NCI-H2107 (cell line): ENCODE data around the gene FAM53B.

Source experiments
- DNase-seq: peaks from one replicate; lab custom pipeline; 2025; lab: John Stamatoyannopoulos, UW

FAM53B gene

DNA sequence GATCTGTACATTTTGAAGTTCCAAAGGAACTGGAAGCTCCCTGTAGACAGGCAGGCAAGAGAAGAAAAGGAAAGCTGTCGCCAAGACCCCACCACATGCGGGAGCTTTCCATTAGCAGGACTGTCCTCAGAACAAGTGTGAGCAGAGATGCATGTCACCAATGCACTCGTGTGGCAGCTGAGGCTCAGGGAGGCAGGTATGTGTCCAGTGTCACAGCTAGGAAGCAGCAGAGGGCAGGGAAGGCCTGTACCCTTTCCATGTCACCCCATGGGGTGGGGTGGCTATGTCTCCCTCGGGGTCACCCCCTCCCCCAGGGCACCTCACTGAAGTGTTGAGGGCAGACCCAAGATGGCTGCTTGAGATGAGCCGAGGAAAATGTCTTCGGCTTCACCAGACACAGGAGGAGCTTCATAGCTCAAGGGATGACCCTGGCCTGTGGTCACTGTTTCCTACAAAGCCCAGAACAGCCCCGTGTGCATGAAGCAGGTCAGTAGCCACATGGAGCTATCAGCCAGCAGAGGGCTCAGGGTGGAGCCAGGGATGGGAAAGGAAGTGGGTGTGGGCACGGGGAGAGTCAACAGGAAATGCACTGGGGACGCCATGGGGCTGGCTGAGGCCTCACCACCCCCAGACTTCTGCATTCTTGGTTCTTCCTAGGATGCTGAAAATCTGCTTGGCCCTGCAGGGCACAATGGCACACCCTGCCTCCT is 96.6 kb downstream of the FAM53B start:
- DNase-seq = no peak

GRCh38 chr10:124646483-124647352 is 97.5 kb downstream of the FAM53B start:
- no peak for DNase-seq

DNA sequence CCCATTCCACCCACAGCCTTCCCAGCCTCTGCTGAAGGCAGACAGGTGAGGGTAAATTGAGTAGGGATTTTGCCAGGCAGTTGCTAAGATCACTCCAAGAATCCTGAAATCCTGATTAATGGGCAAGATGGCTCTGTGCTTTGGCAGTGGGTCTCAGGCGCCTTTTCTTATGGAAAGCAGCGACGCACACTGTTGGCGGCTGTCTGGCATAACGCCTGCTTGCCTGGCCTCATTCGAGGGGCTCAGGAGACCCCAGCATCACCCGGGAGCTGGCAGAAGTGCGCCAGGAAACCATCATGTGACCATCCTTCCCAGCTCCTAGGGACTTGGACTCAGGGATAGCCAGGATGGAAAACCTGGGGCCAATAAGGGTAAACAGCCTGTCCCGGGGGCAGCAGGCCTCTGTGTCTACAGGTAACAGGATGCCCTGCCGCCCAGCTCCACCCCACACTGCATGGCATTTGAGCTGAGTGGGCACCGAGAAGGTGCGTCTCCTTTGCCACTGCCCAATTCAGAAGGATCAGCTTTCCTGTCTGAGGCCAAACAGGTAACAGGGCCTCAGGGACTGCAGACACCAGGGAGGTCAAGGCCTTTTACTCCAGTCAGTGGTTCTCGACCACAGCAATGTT is 98.6 kb downstream of the FAM53B start:
- DNase-seq = no peak

DNA sequence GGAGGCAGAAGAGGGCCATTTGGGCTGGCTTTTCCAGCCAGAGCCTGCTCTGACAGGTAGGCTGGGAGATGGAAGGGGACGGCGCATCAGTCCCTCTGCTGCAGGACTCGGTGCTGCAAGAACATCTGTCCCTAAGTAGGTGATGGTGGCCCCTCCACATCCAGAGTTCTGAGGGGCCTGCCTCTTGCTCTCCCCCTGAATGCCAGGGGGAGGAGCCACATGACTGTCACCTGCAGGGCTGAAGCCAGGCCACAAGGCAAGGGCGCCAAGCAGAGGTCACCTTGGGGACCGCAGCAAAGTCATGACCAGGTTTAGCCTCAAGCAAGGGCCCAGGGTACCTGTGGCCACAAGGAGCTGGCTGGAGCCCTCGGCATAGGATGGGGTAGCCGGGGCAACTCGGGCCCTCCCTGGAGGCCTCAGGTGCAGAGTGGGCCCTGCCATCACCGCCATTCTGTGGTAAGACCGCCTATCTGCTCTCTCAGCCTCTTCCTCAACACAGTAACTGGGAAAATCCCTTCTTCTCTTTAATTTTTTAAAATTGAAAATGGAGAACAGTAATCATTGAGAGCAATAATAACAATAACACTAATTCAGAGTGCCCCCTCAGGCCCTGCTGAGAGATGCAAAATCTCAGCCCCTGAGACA is 99.3 kb downstream of the FAM53B start:
- no peak for DNase-seq

DNA sequence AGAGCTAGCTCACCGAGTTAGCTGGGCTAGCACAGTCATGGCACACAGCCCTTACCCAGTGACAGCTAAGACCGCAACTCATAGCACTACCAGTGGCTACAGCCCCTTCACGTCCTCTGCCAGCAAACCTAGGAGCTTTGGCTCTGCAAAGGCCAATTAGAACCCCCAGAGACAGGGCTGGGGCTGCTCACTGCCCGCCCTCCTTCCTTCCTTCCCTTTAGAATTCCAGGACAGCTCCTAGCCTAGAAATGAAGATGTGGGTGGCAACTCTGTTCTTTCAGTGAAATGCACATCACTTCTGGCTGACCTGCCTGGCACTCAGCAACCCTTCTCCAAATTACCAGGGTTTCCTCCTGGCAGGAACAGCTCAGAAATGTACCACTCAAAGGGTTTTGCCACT is 99.9 kb downstream of the FAM53B start:
- DNase-seq = no peak

DNA sequence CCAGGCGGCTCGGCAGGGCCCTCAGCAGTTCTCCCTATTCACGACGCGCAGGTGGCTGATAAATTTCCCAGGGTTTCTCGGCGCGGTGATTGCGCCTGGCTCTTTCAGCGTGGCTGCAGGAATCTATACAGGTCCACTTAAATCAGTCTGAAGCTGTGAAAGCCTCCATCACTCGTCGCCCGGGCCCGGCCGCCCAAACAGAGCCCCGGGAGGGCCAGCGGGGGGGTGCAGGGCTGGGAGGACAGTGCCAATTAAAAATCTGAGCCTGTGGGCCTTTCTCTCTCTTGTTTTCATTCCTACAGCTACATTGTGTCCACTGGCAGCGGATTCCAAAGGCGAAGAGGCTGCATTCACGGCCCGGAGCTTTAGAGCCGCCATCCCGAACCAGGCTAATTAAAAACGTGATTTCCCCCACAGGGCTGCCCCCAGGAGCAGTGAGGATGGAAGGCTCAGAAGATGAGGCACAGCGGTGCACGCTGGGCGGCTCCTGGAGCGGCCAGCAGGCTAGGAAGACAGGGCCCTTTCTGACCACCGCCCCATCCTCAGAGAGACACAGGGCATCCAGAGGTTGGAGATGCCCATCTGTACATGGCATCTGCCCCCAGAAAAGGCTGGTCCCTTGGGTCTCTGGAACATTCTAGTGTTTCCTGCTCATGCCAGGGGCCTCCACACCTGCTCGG is 100.7 kb downstream of the FAM53B start:
- no peak for DNase-seq

GRCh38 chr10:124642088-124642710 is 102.0 kb downstream of the FAM53B start:
- DNase-seq = no peak

- DNase-seq = no peak
Measured at GRCh38 chr10:124641282-124642087, 102.7 kb downstream of the FAM53B start.

- no peak for DNase-seq
Measured at GRCh38 chr10:124640538-124641231, 103.5 kb downstream of the FAM53B start.

DNA sequence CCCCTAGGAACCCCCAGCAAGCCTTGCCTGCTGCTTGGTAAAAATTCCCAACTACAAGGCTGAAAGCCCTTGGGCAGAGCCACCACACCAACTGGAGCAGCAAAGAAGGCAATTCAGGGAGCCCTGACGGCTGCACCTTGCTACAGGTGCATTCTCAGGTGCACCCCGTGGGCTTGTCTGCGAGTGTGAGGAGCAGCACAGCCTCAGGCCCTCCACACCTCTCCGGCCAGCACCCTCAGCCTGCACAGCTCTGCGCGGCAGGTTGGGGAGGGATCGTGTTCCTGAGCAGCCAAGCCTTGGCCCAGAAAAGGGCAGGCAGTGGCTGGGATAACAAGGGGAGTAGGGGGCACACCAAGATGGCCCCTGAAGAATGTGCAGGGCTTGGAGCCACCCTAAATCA is 104.1 kb downstream of the FAM53B start:
- no peak for DNase-seq

- no peak for DNase-seq
Measured at GRCh38 chr10:124639646-124640045, 104.5 kb downstream of the FAM53B start.

- no peak for DNase-seq
Measured at GRCh38 chr10:124639206-124639605, 105.0 kb downstream of the FAM53B start.

GRCh38 chr10:124637746-124638145 is 106.4 kb downstream of the FAM53B start:
- DNase-seq = no peak

DNA sequence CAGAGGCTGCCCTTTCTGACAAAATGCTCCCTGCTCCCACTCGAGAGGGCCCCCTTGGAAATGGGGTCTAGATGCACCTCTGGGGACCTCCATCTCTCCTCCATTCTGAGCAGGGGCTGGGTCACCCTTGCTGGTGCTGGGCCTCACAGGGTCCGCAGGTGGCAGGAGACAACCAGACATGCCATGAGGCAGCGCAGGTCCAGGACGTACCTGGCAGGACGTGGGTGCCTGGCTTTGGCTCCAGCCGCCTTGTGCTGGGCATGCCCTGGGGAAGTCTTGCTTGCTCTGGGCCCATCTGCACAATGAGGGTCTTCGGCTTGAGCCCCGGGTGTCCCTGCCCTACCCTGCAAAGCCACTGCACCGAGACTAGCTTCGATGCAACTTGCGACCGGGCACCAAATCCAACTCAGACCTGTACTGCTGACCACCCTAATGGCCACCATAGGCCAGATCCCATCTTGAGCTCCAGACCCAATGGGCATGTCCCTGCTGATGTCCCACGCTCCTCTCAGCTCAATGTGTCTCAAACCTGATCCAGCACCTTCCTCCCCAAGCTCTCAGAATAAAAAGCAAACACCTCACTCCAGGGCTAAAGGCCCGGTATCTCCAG is 107.0 kb downstream of the FAM53B start:
- no peak for DNase-seq

DNA sequence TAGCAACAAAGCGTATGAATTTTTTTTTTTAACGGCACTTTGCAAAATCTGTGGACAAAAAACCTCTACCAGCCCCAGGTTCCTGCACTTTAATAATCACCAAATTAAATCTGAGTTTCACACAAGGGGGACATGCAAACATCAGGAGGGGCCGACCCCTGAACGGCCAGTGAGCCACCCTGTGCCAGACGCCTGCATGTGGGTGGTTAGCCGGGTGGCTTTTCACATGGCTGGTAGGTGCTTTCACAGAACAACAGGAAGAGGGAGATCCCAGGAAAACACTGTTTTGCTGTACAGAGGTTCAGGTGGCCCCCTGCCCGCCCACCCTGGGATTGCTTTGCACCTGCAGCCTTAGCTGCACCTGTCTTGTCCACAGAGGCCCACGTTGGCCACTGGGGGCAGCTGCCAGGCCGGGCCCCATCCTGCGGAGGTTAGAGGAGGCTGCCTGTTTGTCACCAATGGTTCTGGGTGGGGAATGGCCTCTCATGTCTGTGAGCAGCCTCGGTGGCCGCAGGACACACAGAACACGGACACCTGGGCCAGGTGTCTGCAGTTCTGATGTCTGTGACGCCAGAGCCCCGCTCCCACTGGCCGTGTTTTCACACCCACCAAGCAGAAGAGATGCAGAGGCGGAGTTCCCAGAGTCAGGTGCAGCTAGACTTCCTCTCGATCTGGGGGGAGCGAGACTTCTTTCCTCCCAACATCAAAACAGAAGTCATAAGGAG is 107.7 kb downstream of the FAM53B start:
- no peak for DNase-seq

DNA sequence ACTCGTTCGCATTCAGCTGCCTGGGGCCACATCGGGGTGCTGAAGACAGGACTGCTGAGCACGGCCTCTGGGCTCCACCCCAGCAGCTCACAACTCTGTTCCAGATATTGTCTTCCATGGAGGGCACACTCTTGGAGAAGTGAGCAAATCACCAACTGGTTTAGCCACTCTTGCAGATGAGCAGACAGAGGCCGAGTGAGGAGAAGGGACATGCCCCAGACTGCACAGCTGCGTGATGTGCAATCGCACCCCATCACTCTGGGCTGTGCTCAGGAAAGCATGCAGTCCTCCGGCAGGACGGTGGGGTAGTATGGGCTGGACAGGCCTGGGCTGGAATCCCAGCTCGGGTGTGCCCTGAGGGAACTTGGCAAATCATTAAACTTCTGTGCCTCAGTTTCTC is 111.6 kb downstream of the FAM53B start:
- DNase-seq = no peak

GRCh38 chr10:124632064-124632531 is 112.1 kb downstream of the FAM53B start:
- no peak for DNase-seq

DNA sequence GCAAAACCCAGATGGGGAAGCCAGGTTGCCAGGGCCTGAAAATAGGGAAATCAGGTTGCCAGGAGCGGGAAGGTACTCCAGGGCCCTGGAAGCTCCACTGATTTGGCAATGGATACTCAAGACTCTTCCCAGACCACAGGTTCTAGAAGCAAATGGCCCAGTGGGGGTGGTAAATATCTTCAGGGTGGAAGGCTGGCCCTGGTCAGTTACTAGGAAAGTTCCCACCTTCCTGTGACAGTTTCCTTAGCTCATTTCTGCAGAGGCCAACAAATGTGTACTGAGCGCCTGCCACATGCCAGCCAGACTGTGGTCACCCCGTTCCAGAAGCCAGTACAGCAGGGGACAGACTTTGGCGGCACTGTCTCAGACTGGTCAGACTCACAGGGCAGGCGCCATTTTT is 113.6 kb downstream of the FAM53B start:
- DNase-seq = no peak

DNA sequence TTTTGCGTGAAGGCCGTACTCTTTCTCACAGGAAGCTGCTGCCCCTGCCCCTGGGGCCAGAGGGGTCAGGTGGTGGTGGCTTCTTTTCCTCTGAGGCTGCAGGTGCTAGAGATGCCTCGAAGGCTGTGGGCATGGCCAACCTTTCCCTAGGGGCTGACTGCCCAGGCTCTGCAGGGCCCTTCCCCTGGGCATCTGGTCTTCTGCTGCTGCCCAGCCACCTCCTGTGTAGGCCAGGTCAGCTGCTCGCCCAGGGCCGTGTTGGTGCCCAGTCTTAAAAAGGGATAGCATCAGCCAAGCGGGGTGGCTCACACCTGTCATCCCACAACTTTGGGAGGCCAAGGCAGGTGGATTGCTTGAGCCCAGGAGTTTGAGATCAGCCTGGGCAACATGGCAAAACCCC is 114.3 kb downstream of the FAM53B start:
- no peak for DNase-seq
